ENCODE results near the gene CPLANE2. TPM values are rescaled to one million over a fixed set of nuclear protein-coding genes. Genes with fewer than 3 reads are reported as not detected.
A peak's percentile ranks its signal among the peaks of the same experiment; 100 is the strongest.
"Not testable (repeated sequence)": the region's sequence is repeated elsewhere in the genome, so short reads cannot be mapped to it uniquely, and the experiment has no call there.

The CPLANE2 gene
- total RNA-seq, 4 donors from 2014 or later, result 2.0 to 13.3 (median 4.7) TPM

- no peak for ATAC-seq (ENCODE audit: low FRiP score)
Measured at GRCh38 chr1:16196874-16197273, 40.1 kb downstream of the CPLANE2 start.

GRCh38 chr1:16196139-16196538, 40.8 kb downstream of the CPLANE2 start:
- not testable (repeated sequence) for DNase-seq (ENCODE audit: low spot score); ATAC-seq (ENCODE audit: low FRiP score)

More at GRCh38 chr1:16196874-16197273, 40.1 kb downstream of the CPLANE2 start:
- no peak for TF ChIP-seq CTCF (IDR thresholded peaks at IDR 0.05)
- DNase-seq (ENCODE audit: low spot score), result no peak

GRCh38 chr1:16195518-16195905, 41.5 kb downstream of the CPLANE2 start:
- DNase-seq (ENCODE audit: low spot score) (no peak), ATAC-seq (ENCODE audit: low FRiP score) (no peak)
- TF ChIP-seq CTCF (IDR thresholded peaks at IDR 0.05), result no peak

GRCh38 chr1:16191916-16192546, 45.0 kb downstream of the CPLANE2 start:
- DNase-seq (ENCODE audit: low spot score) (no peak), ATAC-seq (ENCODE audit: low FRiP score) (no peak)
- TF ChIP-seq CTCF (IDR thresholded peaks at IDR 0.05), result no peak

GRCh38 chr1:16191309-16191708, 45.7 kb downstream of the CPLANE2 start:
- no peak for ATAC-seq (ENCODE audit: low FRiP score)
- no peak for TF ChIP-seq CTCF (IDR thresholded peaks at IDR 0.05)

GRCh38 chr1:16189921-16190621, 46.9 kb downstream of the CPLANE2 start:
- no peak for TF ChIP-seq CTCF (IDR thresholded peaks at IDR 0.05)
- ATAC-seq (ENCODE audit: low FRiP score) (no peak), DNase-seq (ENCODE audit: low spot score) (no peak)

More at GRCh38 chr1:16191309-16191708, 45.7 kb downstream of the CPLANE2 start:
- no peak for DNase-seq (ENCODE audit: low spot score)

GRCh38 chr1:16189003-16189402, 48.0 kb downstream of the CPLANE2 start:
- no peak for TF ChIP-seq CTCF (IDR thresholded peaks at IDR 0.05)
- DNase-seq (ENCODE audit: low spot score), result no peak
- peak; percentile 60 for ATAC-seq (ENCODE audit: low FRiP score)

All from omental fat pad (tissue), 4 donors.